GM12874 (cell line): ENCODE data around the gene ERFL.

Source experiments
- TF ChIP-seq, protein P1 (sequence below): IDR thresholded peaks from 2 replicates; pipeline ENCODE4 v1.5.1; 2011; ENCODE audit warnings: low read depth, mild to moderate bottlenecking, control low read depth, low read length, moderate library complexity; ENCODE audit not compliant: insufficient read depth

The ERFL gene

DNA sequence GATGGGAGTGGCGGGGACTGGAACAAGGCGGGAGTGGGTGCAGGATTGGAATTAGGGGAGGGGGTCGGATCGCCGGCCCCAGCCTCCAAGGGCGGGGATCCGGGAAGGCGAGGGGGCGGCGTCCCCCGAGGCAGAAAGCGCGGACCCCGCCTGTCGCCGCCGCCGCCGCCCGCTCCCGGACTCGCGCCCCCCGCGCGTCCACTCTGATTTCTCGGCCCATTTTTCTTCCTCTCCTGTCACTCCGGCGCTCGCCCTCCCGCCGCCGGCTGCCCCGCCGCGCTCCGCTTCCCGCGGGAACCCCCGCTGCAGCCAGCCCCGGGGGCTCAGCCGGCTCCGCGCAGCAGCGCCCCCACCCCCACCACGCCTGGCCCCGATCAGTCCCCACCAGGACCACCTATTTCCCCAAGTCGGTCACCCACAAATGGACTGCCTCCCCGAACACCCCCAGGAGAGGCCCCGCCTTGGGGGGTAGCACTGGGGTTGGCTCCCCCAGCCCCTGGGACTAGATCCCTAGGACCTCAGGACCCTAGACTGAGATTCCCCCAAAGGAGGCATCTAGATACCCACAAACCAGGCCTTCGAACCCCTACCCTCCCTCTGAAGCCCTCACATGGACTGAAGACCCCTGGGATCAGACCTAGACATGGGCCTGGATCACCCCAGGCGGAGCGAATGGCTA lies 12.6 kb upstream of the ERFL start:
- TF ChIP-seq, protein P1, sequence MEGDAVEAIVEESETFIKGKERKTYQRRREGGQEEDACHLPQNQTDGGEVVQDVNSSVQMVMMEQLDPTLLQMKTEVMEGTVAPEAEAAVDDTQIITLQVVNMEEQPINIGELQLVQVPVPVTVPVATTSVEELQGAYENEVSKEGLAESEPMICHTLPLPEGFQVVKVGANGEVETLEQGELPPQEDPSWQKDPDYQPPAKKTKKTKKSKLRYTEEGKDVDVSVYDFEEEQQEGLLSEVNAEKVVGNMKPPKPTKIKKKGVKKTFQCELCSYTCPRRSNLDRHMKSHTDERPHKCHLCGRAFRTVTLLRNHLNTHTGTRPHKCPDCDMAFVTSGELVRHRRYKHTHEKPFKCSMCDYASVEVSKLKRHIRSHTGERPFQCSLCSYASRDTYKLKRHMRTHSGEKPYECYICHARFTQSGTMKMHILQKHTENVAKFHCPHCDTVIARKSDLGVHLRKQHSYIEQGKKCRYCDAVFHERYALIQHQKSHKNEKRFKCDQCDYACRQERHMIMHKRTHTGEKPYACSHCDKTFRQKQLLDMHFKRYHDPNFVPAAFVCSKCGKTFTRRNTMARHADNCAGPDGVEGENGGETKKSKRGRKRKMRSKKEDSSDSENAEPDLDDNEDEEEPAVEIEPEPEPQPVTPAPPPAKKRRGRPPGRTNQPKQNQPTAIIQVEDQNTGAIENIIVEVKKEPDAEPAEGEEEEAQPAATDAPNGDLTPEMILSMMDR = no peak

DNA sequence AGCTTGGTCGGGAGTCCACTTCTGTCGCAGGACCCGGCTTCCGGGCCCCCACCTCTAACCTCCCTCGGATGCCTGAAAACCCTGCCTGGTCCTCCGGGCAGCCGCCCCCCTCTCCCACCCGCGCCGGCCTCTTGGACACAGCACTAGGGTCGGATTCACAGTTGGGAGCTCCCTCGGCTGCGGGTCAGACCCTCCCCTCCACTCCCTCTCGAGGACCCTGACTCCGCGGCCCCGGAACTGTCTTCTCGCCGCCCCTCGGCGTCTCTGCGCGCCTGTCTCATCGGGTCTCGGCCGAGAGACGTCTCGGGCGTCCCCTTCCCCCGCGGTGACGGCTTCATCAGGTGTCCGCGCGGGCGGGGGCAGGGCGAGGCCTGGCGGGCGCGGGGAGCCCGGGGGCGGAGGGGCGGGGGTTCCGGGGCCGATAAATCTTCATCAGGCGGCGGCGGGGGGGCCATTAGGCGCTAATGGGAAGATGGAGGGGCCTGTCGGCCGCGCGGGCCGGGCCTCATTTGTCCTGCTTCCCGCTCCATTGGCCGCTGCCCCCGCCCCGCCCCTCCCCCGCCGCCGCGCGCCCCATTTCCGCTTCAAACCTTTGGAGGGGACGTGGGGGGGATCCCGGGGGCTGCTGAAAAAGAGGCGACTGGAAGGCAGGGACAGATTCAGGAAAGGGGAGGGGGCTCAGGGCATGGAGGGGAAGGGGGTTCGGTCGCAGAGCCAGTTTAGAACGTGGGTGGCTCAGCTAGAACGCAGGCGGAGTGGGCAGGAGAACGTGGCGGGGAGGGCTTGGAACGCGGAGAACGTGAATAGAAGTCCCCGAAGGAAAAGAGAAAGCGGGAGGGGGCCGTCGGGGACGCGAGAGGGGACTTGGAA lies 11.8 kb upstream of the ERFL start:
- TF ChIP-seq, protein P1 = no peak

DNA sequence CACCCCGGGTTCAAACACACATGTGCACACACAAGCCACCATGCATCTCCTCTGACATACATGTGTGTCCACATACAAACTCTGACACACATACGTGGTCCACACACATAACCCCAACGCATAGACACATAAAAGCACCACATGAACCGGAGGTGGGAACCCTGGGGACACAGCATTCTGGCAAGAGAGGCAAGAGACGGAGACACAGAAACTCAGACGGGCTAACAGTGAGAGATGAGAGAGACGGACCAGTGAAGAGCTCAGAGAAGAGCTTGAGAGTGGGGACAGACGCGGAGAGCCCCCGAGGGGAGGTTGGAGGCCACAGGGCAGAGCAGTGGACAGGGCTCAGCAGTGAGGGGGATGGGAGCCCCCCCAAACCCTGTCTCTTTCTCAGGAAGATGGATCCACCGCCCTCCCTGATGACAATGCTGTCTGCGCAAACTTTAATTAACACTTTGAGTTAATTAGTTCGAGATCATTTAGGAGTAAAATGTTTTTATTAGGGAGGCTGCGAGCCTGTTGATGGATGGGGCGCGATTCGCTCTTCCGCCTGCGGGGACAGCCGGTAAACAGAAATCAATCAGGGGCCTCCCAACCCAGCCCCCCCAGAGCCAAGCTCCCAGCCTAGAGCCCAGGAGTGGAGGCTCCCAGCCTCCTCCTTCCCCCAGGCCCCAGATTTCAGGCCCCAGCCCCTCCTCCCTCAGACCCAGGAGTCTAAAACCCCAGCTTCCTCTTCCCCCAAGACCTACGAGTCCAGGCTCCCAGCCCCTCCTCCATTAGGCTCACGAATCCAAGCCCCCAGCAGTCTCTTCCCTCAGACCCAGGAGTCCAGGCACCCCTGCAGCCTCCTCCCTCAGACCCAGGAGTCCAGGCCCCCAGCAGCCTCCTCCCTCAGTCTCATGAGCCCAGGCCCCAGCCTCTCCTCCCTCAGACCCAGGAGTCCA lies 9.5 kb upstream of the ERFL start:
- TF ChIP-seq, protein P1 = no peak

DNA sequence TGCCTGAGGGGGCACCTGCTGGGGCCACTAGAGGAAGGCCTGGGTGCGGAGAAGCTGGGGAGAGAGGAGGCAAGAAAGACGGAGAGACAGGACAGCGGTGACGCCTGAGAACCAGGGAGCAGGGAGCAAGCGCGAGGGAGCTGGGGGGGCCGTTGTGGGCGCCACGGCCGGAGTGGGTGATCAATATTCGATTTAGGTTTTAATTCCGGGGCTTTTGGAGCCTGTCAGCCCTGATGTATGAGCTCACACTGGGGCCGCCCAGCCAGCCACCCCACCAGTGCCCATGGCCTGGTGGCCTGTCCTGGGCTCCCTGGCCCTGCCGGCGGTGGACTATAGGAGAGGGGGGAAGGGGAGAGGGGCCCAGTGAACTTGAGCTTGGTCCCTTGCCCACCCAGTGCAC lies 8.7 kb upstream of the ERFL start:
- TF ChIP-seq, protein P1 = no peak

DNA sequence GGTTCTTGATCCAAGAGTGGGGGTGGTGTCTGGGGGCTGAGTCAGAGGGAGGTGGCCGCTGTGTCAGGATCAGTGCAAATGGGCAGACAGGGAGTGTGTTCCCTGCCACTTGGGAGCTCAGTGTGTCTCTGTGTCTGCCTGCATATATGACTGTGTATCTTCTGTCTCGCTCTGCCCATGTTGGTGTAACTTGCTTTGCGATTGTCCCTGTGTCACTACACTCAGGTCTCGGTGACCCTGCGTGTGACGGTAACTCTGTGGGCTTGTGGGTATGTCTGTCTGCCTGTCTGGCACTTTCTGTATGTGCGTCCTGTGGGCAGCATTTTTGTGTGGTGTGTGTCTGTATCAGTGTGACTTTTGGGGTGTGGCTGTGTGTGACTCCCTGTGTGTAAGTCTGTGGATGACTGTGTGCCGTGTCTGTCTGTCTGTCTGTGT lies 8.2 kb upstream of the ERFL start:
- TF ChIP-seq, protein P1 = no peak

DNA sequence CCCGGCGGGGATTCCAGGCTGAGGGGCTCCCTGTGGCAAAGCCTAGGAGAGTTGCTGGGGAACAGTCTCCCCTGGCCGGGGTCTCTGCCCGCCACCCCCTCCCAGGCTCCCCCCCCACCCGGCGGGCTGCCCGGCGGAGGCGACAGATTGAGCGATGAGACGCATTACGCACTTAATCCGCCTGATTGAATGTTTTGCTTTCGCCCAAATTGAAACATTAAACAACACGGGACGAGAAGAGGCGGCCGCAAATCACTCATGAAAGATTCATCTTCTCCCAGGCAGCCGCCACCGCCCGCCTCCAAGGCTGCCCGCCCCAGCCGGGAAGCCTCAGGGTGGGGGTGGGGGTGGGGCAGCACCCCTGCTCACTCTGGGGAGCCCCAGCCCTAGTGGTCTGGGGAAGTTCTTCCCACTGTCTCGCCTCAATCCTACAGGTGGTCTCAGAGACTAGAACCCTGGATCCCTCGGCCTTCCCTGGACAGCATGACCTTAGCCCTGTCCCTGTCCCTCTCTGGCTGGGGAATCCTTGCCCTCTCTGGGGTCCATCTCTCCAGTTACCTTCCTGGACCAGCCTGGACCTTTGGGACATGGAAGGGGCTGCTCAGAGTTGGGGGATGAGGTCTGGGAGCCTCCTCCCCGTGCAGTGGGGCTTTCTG lies 7.6 kb upstream of the ERFL start:
- TF ChIP-seq, protein P1 = no peak
